RWPE1 (cell line): ENCODE data around the gene NFILZ.

Source experiments
- CTCF ChIA-PET: fragments of 350-600 bp; sonication (Branson Sonifier 250); formaldehyde crosslinking; extraction: SDS; loops from one replicate; lab custom pipeline; 2021; lab: Yijun Ruan, JAX
- POLR2A ChIA-PET: fragments of 400-600 bp; formaldehyde crosslinking; extraction: SDS; loops from one replicate; lab custom pipeline; 2020; ENCODE audit warnings: antibody characterized with exemption; ENCODE audit not compliant: low non-redundant PET; lab: Yijun Ruan, JAX
- DNase-seq: peaks from one replicate; pipeline ENCODE4 v3.0.0; 2012; ENCODE audit warnings: low spot score
- H3K27ac ChIP-seq: fragments of 450-650 bp; 2 replicates; pipeline ENCODE4 v1.5.1; 2017
- CTCF ChIP-seq: fragments of 450-650 bp; conservative IDR thresholded peaks from 2 replicates; pipeline ENCODE4 v1.5.1; 2017; ENCODE audit warnings: low read depth, mild to moderate bottlenecking

NFILZ gene

GRCh38 chr19:8654591-8655339 is 24.3 kb downstream of the NFILZ start:
- POLR2A ChIA-PET, result no interaction called here
- H3K27ac ChIP-seq, result no peak overlapping the region
- DNase-seq, result peak; percentile 67
- TF ChIP-seq CTCF, result peak; percentile 90
- CTCF ChIA-PET, result interaction anchor here (0.6 to 1.1 kb wide), 10 partner anchors 13 to 540 kb away, joined by 3 to 7 read pairs (median 4); no protein-coding TSS in a partner anchor

- CTCF ChIA-PET, result interaction anchor here (0.6 to 0.8 kb wide), 3 partner anchors 16 to 540 kb away, joined by 3 to 5 read pairs (median 3); no protein-coding TSS in a partner anchor
- POLR2A ChIA-PET, result interaction anchor here (0.9 kb wide), 1 partner anchor 14 kb away, joined by 3 read pairs; no protein-coding TSS in a partner anchor
- DNase-seq, result no peak
- no peak overlapping the region for H3K27ac ChIP-seq
- TF ChIP-seq CTCF, result no peak
Measured at GRCh38 chr19:8655340-8655709, 24.9 kb downstream of the NFILZ start.

GRCh38 chr19:8657869-8658268 is 27.4 kb downstream of the NFILZ start:
- ChIA-PET POLR2A (no interaction called here), CTCF (no interaction called here)
- H3K27ac ChIP-seq, result no peak overlapping the region
- DNase-seq, result no peak
- TF ChIP-seq CTCF, result no peak

- CTCF ChIA-PET, result no interaction called here
- no peak for DNase-seq
- no peak for TF ChIP-seq CTCF
- H3K27ac ChIP-seq, result no peak overlapping the region
- POLR2A ChIA-PET, result no interaction called here
Measured at GRCh38 chr19:8659905-8660304, 29.5 kb downstream of the NFILZ start.

GRCh38 chr19:8662263-8662662 is 31.8 kb downstream of the NFILZ start:
- ChIA-PET CTCF (no interaction called here), POLR2A (no interaction called here)
- TF ChIP-seq CTCF, result no peak
- H3K27ac ChIP-seq, result no peak overlapping the region
- DNase-seq, result no peak

- CTCF ChIA-PET, result no interaction called here
- POLR2A ChIA-PET, result no interaction called here
- no peak for DNase-seq
- H3K27ac ChIP-seq, result no peak overlapping the region
- no peak for TF ChIP-seq CTCF
Measured at GRCh38 chr19:8663920-8664670, 33.7 kb downstream of the NFILZ start.
